Activated naive CD8-positive, alpha-beta T cell treated with anti-CD3 and anti-CD28 coated beads, Interleukin-2, amount 50 U/mL, for 24 hours (primary cell): ENCODE results near the gene MAGI3.
"Not testable (repeated sequence)": the region's sequence is repeated elsewhere in the genome, so short reads cannot be mapped to it uniquely, and the experiment has no call there.

ENCODE experiments used
- ATAC-seq: fragments of 150-1000 bp; cut with Tn5 transposase; one replicate; pipeline ENCODE4 v1.10.0; 2021
- DNase-seq: peaks from one replicate; pipeline ENCODE4 v3.0.0; 2021
- H3K27ac Mint-ChIP-seq: one replicate; pipeline ENCODE4 v1.8.0; 2021; ENCODE audit warnings: mild to moderate bottlenecking, mixed read lengths
- H3K27me3 Mint-ChIP-seq: one replicate; pipeline ENCODE4 v1.8.0; 2021; ENCODE audit warnings: mixed read lengths
- H3K36me3 Mint-ChIP-seq: one replicate; pipeline ENCODE4 v1.8.0; 2021; ENCODE audit warnings: low read depth, mixed read lengths
- H3K4me1 Mint-ChIP-seq: one replicate; pipeline ENCODE4 v1.8.0; 2021; ENCODE audit warnings: mixed read lengths
- H3K4me3 Mint-ChIP-seq: one replicate; pipeline ENCODE4 v1.8.0; 2021; ENCODE audit warnings: mild to moderate bottlenecking, moderate library complexity, mixed read lengths
- H3K9me3 Mint-ChIP-seq: one replicate; pipeline ENCODE4 v1.8.0; 2021; ENCODE audit warnings: mixed read lengths

MAGI3 gene

GRCh38 chr1:113415310-113416070 is 25.2 kb downstream of the MAGI3 start:
- no peak for DNase-seq
- peak; percentile 40 for ATAC-seq
- Mint-ChIP-seq H3K9me3 (peaks cover 8% of the 10 kb centered on the region), H3K27ac (no peak overlapping the region), H3K36me3 (no peaks in the 10 kb centered on the region), H3K4me1 (no peaks in the 10 kb centered on the region), H3K27me3 (peaks cover 4% of the 10 kb centered on the region), H3K4me3 (no peak overlapping the region)

- ATAC-seq: not testable (repeated sequence)
Measured at GRCh38 chr1:113416071-113416470, 25.8 kb downstream of the MAGI3 start.

GRCh38 chr1:113416496-113416895 is 26.2 kb downstream of the MAGI3 start:
- ATAC-seq (no peak), DNase-seq (no peak)
- H3K4me3 Mint-ChIP-seq: no peak overlapping the region
- peaks cover 8% of the 10 kb centered on the region for H3K9me3 Mint-ChIP-seq
- no peak overlapping the region for H3K27ac Mint-ChIP-seq
- no peaks in the 10 kb centered on the region for H3K36me3 Mint-ChIP-seq
- H3K27me3 Mint-ChIP-seq: peaks cover 4% of the 10 kb centered on the region
- H3K4me1 Mint-ChIP-seq: no peaks in the 10 kb centered on the region

More at GRCh38 chr1:113416071-113416470, 25.8 kb downstream of the MAGI3 start:
- not testable (repeated sequence) for H3K4me3 Mint-ChIP-seq, H3K36me3 Mint-ChIP-seq, H3K27me3 Mint-ChIP-seq, H3K9me3 Mint-ChIP-seq, DNase-seq, H3K27ac Mint-ChIP-seq, H3K4me1 Mint-ChIP-seq

- no peaks in the 10 kb centered on the region for H3K4me1 Mint-ChIP-seq
- peaks cover 3% of the 10 kb centered on the region for H3K27me3 Mint-ChIP-seq
- DNase-seq: no peak
- no peaks in the 10 kb centered on the region for H3K9me3 Mint-ChIP-seq
- no peak overlapping the region for H3K4me3 Mint-ChIP-seq
- ATAC-seq: no peak
- no peaks in the 10 kb centered on the region for H3K36me3 Mint-ChIP-seq
- no peak overlapping the region for H3K27ac Mint-ChIP-seq
Measured at GRCh38 chr1:113422315-113423068, 32.2 kb downstream of the MAGI3 start.

GRCh38 chr1:113423826-113424225 is 33.5 kb downstream of the MAGI3 start:
- Mint-ChIP-seq H3K4me3 (no peak overlapping the region), H3K4me1 (no peaks in the 10 kb centered on the region), H3K9me3 (no peaks in the 10 kb centered on the region), H3K27ac (no peak overlapping the region), H3K27me3 (no peaks in the 10 kb centered on the region), H3K36me3 (no peaks in the 10 kb centered on the region)
- no peak for ATAC-seq
- no peak for DNase-seq

GRCh38 chr1:113429461-113430153 is 39.3 kb downstream of the MAGI3 start:
- ATAC-seq (no peak), DNase-seq (no peak)
- no peaks in the 10 kb centered on the region for H3K4me1 Mint-ChIP-seq
- no peaks in the 10 kb centered on the region for H3K27me3 Mint-ChIP-seq
- H3K4me3 Mint-ChIP-seq: no peak overlapping the region
- H3K27ac Mint-ChIP-seq: no peak overlapping the region
- no peaks in the 10 kb centered on the region for H3K9me3 Mint-ChIP-seq
- no peaks in the 10 kb centered on the region for H3K36me3 Mint-ChIP-seq

GRCh38 chr1:113433184-113433583 is 42.9 kb downstream of the MAGI3 start:
- H3K4me1 Mint-ChIP-seq: no peaks in the 10 kb centered on the region
- no peaks in the 10 kb centered on the region for H3K27me3 Mint-ChIP-seq
- no peak overlapping the region for H3K4me3 Mint-ChIP-seq
- no peaks in the 10 kb centered on the region for H3K36me3 Mint-ChIP-seq
- ATAC-seq (no peak), DNase-seq (no peak)
- H3K27ac Mint-ChIP-seq: no peak overlapping the region
- no peaks in the 10 kb centered on the region for H3K9me3 Mint-ChIP-seq

GRCh38 chr1:113434081-113434873 is 44.0 kb downstream of the MAGI3 start:
- H3K27ac Mint-ChIP-seq: no peak overlapping the region
- no peaks in the 10 kb centered on the region for H3K36me3 Mint-ChIP-seq
- H3K4me1 Mint-ChIP-seq: no peaks in the 10 kb centered on the region
- ATAC-seq: no peak
- H3K27me3 Mint-ChIP-seq: peaks cover 5% of the 10 kb centered on the region
- no peak for DNase-seq
- H3K4me3 Mint-ChIP-seq: no peak overlapping the region
- H3K9me3 Mint-ChIP-seq: no peaks in the 10 kb centered on the region

- Mint-ChIP-seq H3K4me1 (no peaks in the 10 kb centered on the region), H3K27me3 (peaks cover 7% of the 10 kb centered on the region), H3K4me3 (no peak overlapping the region), H3K27ac (no peak overlapping the region), H3K36me3 (no peaks in the 10 kb centered on the region), H3K9me3 (no peaks in the 10 kb centered on the region)
- no peak for ATAC-seq
- DNase-seq: no peak
Measured at GRCh38 chr1:113434874-113435175, 44.5 kb downstream of the MAGI3 start.

GRCh38 chr1:113437554-113438341 is 47.4 kb downstream of the MAGI3 start:
- Mint-ChIP-seq H3K27me3 (peaks cover 7% of the 10 kb centered on the region), H3K27ac (no peak overlapping the region), H3K4me1 (no peaks in the 10 kb centered on the region), H3K36me3 (no peaks in the 10 kb centered on the region), H3K4me3 (no peak overlapping the region), H3K9me3 (no peaks in the 10 kb centered on the region)
- DNase-seq: no peak
- no peak for ATAC-seq

GRCh38 chr1:113438505-113439276 is 48.4 kb downstream of the MAGI3 start:
- H3K9me3 Mint-ChIP-seq: no peaks in the 10 kb centered on the region
- ATAC-seq (no peak), DNase-seq (no peak)
- no peak overlapping the region for H3K27ac Mint-ChIP-seq
- H3K36me3 Mint-ChIP-seq: no peaks in the 10 kb centered on the region
- no peaks in the 10 kb centered on the region for H3K4me1 Mint-ChIP-seq
- no peak overlapping the region for H3K4me3 Mint-ChIP-seq
- peaks cover 7% of the 10 kb centered on the region for H3K27me3 Mint-ChIP-seq

GRCh38 chr1:113439277-113439670 is 49.0 kb downstream of the MAGI3 start:
- H3K36me3 Mint-ChIP-seq: peaks cover 2% of the 10 kb centered on the region
- H3K9me3 Mint-ChIP-seq: peaks cover 6% of the 10 kb centered on the region
- H3K4me3 Mint-ChIP-seq: no peak overlapping the region
- H3K27me3 Mint-ChIP-seq: peaks cover 7% of the 10 kb centered on the region
- H3K4me1 Mint-ChIP-seq: no peaks in the 10 kb centered on the region
- no peak overlapping the region for H3K27ac Mint-ChIP-seq
- no peak for ATAC-seq
- no peak for DNase-seq

- Mint-ChIP-seq H3K4me1 (no peaks in the 10 kb centered on the region), H3K9me3 (peaks cover 19% of the 10 kb centered on the region), H3K36me3 (peaks cover 6% of the 10 kb centered on the region), H3K27ac (no peak overlapping the region), H3K27me3 (peaks cover 12% of the 10 kb centered on the region), H3K4me3 (no peak overlapping the region)
- ATAC-seq: no peak
- DNase-seq: no peak
Measured at GRCh38 chr1:113442131-113442530, 51.8 kb downstream of the MAGI3 start.
